Liver (tissue), 9 donors: ENCODE measurements around the gene DYNC1H1. TPM values are rescaled to one million over a fixed set of nuclear protein-coding genes. Genes with fewer than 3 reads are reported as not detected.

Experiments
- DNase-seq: peaks from one replicate; pipeline ENCODE4 v3.0.0-alpha.2; 2017; ENCODE audit warnings: low spot score
- H3K27ac ChIP-seq, 2 donors: one replicate each; pipeline ENCODE4 v1.7.0; 2013; ENCODE audit warnings: inconsistent platforms in 2 of 2, low read length in 2 of 2, control low read depth in 1 of 2, low read depth in 1 of 2, mild to moderate bottlenecking in 1 of 2
- H3K27me3 ChIP-seq, 4 donors: one replicate each; pipeline versions ENCODE4 v1.6.1 to v1.7.0; 2013; ENCODE audit warnings: low read length in 3 of 4, inconsistent platforms in 1 of 4, mild to moderate bottlenecking in 1 of 4, moderate library complexity in 1 of 4; ENCODE audit not compliant: control insufficient read depth in 4 of 4, insufficient read depth in 4 of 4
- H3K36me3 ChIP-seq, 4 donors: one replicate each; pipeline versions ENCODE4 v1.6.1 to v1.7.0; 2013; ENCODE audit warnings: low read length in 3 of 4, mild to moderate bottlenecking in 3 of 4, low read depth in 1 of 4, moderate library complexity in 1 of 4; ENCODE audit not compliant: control insufficient read depth in 4 of 4, insufficient read depth in 3 of 4
- H3K4me1 ChIP-seq, 4 donors: one replicate each; pipeline versions ENCODE4 v1.6.1 to v1.7.0; 2013; ENCODE audit warnings: low read length in 3 of 4, mild to moderate bottlenecking in 3 of 4, moderate library complexity in 1 of 4; ENCODE audit not compliant: control insufficient read depth in 4 of 4, insufficient read depth in 4 of 4
- H3K4me3 ChIP-seq, 3 donors: one replicate each; pipeline versions ENCODE4 v1.6.1 to v1.7.0; 2013; ENCODE audit warnings: low read length in 3 of 3, control low read depth in 1 of 3, low read depth in 1 of 3, mild to moderate bottlenecking in 1 of 3
- H3K9ac ChIP-seq, 2 donors: one replicate each; pipeline ENCODE4 v1.7.0; 2013; ENCODE audit warnings: low read length in 2 of 2, mild to moderate bottlenecking in 2 of 2, moderate library complexity in 2 of 2, control low read depth in 1 of 2, low read depth in 1 of 2
- H3K9me3 ChIP-seq, 4 donors: one replicate each; pipeline versions ENCODE4 v1.6.1 to v1.7.0; 2013; ENCODE audit warnings: low read length in 3 of 4; ENCODE audit not compliant: control insufficient read depth in 4 of 4
- EGR1 ChIP-seq, 2 donors: IDR thresholded peaks; 2 replicates each; pipeline ENCODE4 v1.6.1; 2016 to 2018; ENCODE audit warnings: antibody characterized with exemption in 2 of 2, low read depth in 2 of 2
- FOXA1 ChIP-seq: IDR thresholded peaks from 2 replicates; pipeline ENCODE4 v1.6.1; 2016; ENCODE audit warnings: antibody characterized with exemption
- FOXA2 ChIP-seq: IDR thresholded peaks from 2 replicates; pipeline ENCODE4 v1.6.1; 2016; ENCODE audit warnings: antibody characterized with exemption
- GABPA ChIP-seq, 2 donors: IDR thresholded peaks in 1 of 2; conservative IDR thresholded peaks in 1 of 2; 2 replicates each; pipeline ENCODE4 v1.6.1; 2016; ENCODE audit warnings: antibody characterized with exemption in 2 of 2, mild to moderate bottlenecking in 1 of 2, moderate library complexity in 1 of 2
- HNF4A ChIP-seq, 2 donors: conservative IDR thresholded peaks; 2 replicates each; pipeline ENCODE4 v1.6.1; 2016; ENCODE audit warnings: antibody characterized with exemption in 2 of 2, mild to moderate bottlenecking in 2 of 2
- HNF4G ChIP-seq: IDR thresholded peaks from 2 replicates; pipeline ENCODE4 v1.6.1; 2016; ENCODE audit warnings: antibody characterized with exemption
- JUND ChIP-seq, 2 donors: IDR thresholded peaks; 2 replicates each; pipeline ENCODE4 v1.6.1; 2016; ENCODE audit warnings: antibody characterized with exemption in 2 of 2
- NR2F2 ChIP-seq: IDR thresholded peaks from 2 replicates; pipeline ENCODE4 v1.6.1; 2016; ENCODE audit warnings: antibody characterized with exemption
- RAD21 ChIP-seq, 2 donors: IDR thresholded peaks; 2 replicates each; pipeline ENCODE4 v1.6.1; 2016; ENCODE audit warnings: antibody characterized with exemption in 2 of 2, mild to moderate bottlenecking in 2 of 2
- RXRA ChIP-seq, 2 donors: IDR thresholded peaks; 2 replicates each; pipeline ENCODE4 v1.6.1; 2017 to 2018; ENCODE audit warnings: antibody characterized with exemption in 2 of 2, mild to moderate bottlenecking in 1 of 2
- SP1 ChIP-seq: IDR thresholded peaks from 2 replicates; pipeline ENCODE4 v1.6.1; 2018; ENCODE audit warnings: antibody characterized with exemption, mild to moderate bottlenecking
- TAF1 ChIP-seq: conservative IDR thresholded peaks from 2 replicates; pipeline ENCODE4 v1.6.1; 2016; ENCODE audit warnings: antibody characterized with exemption, mild to moderate bottlenecking
- YY1 ChIP-seq: IDR thresholded peaks from 2 replicates; pipeline ENCODE4 v1.6.1; 2016; ENCODE audit warnings: antibody characterized with exemption, mild to moderate bottlenecking
- WGBS: extraction: QIAGEN DNeasy Blood & Tissue Kit; methylation state at CpG from one replicate; pipeline ENCODE4 v1.1.7; 2013; 5-methylcytosine and 5-hydroxymethylcytosine counted together
- polyA plus RNA-seq, 2 donors: library from polyadenylated mRNA; stranded (reverse) in 1 of 2; unstranded in 1 of 2; fragments of 200-250 nt in 1 of 2; fragments of >200 nt in 1 of 2; fragmentation: Nextera tagmentation in 1 of 2; extraction: Ambion mirVana in 1 of 2; gene quantifications; one replicate each; pipeline versions ENCODE4 v1.2.1 to v1.2.3, GENCODE V29; 2013 to 2015
- total RNA-seq, 2 donors: library from RNA; depleted of rRNA; stranded (reverse); fragments of >200 nt; gene quantifications; one replicate each; pipeline ENCODE4 v1.2.3, GENCODE V29; 2014
- TF ChIP-seq, protein P1 (sequence below): IDR thresholded peaks from 2 replicates; pipeline ENCODE4 v1.6.1; 2016; ENCODE audit warnings: antibody characterized with exemption
- TF ChIP-seq, protein P2 (sequence below): IDR thresholded peaks from 2 replicates; pipeline ENCODE4 v1.6.1; 2016; ENCODE audit warnings: antibody characterized with exemption
- TF ChIP-seq, protein P3 (sequence below): IDR thresholded peaks from 2 replicates; pipeline ENCODE4 v1.6.1; 2016; ENCODE audit warnings: antibody characterized with exemption, mild to moderate bottlenecking
- TF ChIP-seq, protein P4 (sequence below): IDR thresholded peaks from 2 replicates; pipeline ENCODE4 v1.6.1; 2016; ENCODE audit warnings: antibody characterized with exemption
- TF ChIP-seq, protein P5 (sequence below): fragments of 150-350 bp; IDR thresholded peaks from 2 replicates; pipeline ENCODE4 v1.5.1; 2017; ENCODE audit warnings: improper control_type of control experiment, low read depth, low read length; ENCODE audit not compliant: missing input control
- donor health status: healthy.
- donor health status: healthy.
- donor health status: healthy.
- donor health status: healthy.
- donor health status: healthy.

DYNC1H1 gene
- total and polyA plus RNA-seq, 4 donors = 50.3 to 201 (median 82.6) TPM

DNA sequence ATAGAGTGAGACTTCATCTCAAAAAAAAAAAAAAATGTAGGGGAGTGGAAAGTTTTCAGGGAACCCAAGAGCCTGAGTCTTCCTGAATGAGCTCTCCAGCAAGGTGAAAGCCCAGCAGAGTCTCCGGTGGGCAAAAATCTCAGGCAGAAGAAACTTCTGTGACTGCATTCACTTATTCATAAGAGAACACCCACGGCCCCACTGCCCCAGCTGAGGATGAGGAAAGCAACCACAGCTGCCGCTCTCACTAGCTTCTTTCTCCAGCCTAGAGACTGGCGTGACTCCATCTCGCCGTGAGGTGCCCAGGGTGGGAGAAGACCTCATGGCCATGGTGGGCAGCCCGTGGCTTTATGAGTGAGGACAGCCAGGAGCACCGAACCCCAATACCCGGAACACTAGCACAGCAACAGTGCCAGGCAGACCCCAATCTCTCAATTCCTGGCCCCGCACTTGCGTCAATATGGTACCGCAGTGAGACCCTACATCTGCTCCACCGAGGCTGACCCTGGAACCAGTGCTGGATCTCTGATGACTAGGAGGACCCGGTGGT, 29.7 kb upstream of the DYNC1H1 start:
- H3K27me3 ChIP-seq = no peaks in the 10 kb centered on the region
- DNase-seq = no peak
- 91% methylated on average over 14 of the region's 14 CpGs for WGBS
- no peaks in the 10 kb centered on the region for H3K9me3 ChIP-seq
- H3K4me1 ChIP-seq = no peaks in the 10 kb centered on the region
- H3K4me3 ChIP-seq = no peak overlapping the region
- no peak overlapping the region for H3K9ac ChIP-seq
- TF ChIP-seq JUND (IDR thresholded peaks at IDR 0.05) (no peak), GABPA (IDR thresholded peaks at IDR 0.05 in 1 of 2, conservative IDR thresholded peaks at IDR 0.05 in 1 of 2) (no peak), HNF4G (no peak), RXRA (IDR thresholded peaks at IDR 0.05) (no peak), RAD21 (IDR thresholded peaks at IDR 0.05) (no peak), SP1 (no peak), EGR1 (IDR thresholded peaks at IDR 0.05; ENCODE audit: low read depth in 2 of 2) (no peak), YY1 (no peak), TAF1 (no peak), FOXA2 (no peak), HNF4A (conservative IDR thresholded peaks at IDR 0.05) (no peak), FOXA1 (no peak), NR2F2 (no peak)
- TF ChIP-seq, protein P1, sequence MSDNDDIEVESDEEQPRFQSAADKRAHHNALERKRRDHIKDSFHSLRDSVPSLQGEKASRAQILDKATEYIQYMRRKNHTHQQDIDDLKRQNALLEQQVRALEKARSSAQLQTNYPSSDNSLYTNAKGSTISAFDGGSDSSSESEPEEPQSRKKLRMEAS = no peak
- TF ChIP-seq, protein P2, sequence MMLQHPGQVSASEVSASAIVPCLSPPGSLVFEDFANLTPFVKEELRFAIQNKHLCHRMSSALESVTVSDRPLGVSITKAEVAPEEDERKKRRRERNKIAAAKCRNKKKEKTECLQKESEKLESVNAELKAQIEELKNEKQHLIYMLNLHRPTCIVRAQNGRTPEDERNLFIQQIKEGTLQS = no peak
- TF ChIP-seq, protein P3, sequence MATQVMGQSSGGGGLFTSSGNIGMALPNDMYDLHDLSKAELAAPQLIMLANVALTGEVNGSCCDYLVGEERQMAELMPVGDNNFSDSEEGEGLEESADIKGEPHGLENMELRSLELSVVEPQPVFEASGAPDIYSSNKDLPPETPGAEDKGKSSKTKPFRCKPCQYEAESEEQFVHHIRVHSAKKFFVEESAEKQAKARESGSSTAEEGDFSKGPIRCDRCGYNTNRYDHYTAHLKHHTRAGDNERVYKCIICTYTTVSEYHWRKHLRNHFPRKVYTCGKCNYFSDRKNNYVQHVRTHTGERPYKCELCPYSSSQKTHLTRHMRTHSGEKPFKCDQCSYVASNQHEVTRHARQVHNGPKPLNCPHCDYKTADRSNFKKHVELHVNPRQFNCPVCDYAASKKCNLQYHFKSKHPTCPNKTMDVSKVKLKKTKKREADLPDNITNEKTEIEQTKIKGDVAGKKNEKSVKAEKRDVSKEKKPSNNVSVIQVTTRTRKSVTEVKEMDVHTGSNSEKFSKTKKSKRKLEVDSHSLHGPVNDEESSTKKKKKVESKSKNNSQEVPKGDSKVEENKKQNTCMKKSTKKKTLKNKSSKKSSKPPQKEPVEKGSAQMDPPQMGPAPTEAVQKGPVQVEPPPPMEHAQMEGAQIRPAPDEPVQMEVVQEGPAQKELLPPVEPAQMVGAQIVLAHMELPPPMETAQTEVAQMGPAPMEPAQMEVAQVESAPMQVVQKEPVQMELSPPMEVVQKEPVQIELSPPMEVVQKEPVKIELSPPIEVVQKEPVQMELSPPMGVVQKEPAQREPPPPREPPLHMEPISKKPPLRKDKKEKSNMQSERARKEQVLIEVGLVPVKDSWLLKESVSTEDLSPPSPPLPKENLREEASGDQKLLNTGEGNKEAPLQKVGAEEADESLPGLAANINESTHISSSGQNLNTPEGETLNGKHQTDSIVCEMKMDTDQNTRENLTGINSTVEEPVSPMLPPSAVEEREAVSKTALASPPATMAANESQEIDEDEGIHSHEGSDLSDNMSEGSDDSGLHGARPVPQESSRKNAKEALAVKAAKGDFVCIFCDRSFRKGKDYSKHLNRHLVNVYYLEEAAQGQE = no peak
- TF ChIP-seq, protein P4, sequence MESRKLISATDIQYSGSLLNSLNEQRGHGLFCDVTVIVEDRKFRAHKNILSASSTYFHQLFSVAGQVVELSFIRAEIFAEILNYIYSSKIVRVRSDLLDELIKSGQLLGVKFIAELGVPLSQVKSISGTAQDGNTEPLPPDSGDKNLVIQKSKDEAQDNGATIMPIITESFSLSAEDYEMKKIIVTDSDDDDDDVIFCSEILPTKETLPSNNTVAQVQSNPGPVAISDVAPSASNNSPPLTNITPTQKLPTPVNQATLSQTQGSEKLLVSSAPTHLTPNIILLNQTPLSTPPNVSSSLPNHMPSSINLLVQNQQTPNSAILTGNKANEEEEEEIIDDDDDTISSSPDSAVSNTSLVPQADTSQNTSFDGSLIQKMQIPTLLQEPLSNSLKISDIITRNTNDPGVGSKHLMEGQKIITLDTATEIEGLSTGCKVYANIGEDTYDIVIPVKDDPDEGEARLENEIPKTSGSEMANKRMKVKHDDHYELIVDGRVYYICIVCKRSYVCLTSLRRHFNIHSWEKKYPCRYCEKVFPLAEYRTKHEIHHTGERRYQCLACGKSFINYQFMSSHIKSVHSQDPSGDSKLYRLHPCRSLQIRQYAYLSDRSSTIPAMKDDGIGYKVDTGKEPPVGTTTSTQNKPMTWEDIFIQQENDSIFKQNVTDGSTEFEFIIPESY = no peak
- TF ChIP-seq, protein P5, sequence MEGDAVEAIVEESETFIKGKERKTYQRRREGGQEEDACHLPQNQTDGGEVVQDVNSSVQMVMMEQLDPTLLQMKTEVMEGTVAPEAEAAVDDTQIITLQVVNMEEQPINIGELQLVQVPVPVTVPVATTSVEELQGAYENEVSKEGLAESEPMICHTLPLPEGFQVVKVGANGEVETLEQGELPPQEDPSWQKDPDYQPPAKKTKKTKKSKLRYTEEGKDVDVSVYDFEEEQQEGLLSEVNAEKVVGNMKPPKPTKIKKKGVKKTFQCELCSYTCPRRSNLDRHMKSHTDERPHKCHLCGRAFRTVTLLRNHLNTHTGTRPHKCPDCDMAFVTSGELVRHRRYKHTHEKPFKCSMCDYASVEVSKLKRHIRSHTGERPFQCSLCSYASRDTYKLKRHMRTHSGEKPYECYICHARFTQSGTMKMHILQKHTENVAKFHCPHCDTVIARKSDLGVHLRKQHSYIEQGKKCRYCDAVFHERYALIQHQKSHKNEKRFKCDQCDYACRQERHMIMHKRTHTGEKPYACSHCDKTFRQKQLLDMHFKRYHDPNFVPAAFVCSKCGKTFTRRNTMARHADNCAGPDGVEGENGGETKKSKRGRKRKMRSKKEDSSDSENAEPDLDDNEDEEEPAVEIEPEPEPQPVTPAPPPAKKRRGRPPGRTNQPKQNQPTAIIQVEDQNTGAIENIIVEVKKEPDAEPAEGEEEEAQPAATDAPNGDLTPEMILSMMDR = no peak
- no peaks in the 10 kb centered on the region for H3K36me3 ChIP-seq
- no peak overlapping the region for H3K27ac ChIP-seq
